ENCODE measurements around the gene QRICH1. TPM values are rescaled to one million over a fixed set of nuclear protein-coding genes. Genes with fewer than 3 reads are reported as not detected.
A peak's percentile ranks its signal among the peaks of the same experiment; 100 is the strongest.

The QRICH1 gene
- total RNA-seq, 1 experiment from 2014 or later: 123 TPM

DNA sequence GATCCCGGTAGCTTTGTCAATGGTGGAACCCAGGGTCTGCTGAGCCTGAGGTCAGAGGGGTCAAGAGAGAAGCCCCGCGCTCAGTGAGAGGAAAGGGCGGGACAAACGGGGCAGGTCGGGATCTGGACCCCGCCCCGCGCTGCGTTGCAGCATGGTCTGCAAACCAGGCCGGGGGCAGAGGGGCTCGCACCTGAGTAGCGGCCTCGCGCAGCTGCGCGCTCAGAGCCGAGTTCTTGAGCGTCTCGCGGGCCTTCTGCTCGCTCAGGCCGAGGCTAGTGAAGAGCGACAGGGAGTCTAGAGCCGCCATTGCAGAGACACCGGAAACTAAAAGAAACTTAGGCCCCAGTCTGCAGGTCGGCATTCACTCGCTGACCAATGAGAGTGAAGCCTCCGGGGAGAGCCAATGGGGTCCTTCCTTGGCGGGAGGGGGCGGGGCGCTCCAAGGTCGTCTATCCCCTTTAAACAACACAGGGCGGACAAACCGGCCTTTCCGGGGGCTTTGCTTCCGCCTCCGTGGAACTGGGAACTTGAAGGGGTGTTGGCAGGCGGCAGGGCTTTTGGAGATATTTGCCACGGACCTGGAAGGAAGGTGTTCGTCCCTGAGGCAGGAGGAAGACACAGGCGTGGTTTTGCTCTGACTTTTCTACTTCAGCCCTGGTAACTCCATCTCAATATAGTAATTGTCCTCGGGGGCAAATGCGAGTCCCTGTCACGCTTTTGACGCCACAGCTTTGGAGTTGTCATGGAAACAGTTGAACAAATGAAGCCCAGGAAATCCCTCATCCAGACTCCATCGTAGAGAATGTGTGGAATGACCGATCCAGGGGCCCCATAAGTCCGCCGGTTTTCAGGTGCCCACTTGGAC, 10.8 kb upstream of the QRICH1 start, which contains the start of gene QARS1 (continued):
- TF ChIP-seq, protein P1, sequence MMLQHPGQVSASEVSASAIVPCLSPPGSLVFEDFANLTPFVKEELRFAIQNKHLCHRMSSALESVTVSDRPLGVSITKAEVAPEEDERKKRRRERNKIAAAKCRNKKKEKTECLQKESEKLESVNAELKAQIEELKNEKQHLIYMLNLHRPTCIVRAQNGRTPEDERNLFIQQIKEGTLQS (CRISPR knock-in tag; conservative IDR thresholded peaks at IDR 0.05): no peak
- TF ChIP-seq TCF7 (CRISPR knock-in tag; IDR thresholded peaks at IDR 0.05; ENCODE audit: low read depth): no peak
- TF ChIP-seq FOXJ3 (CRISPR knock-in tag; IDR thresholded peaks at IDR 0.05; ENCODE audit: borderline replicate concordance): no peak
- TF ChIP-seq NFE2L1 (CRISPR knock-in tag; IDR thresholded peaks at IDR 0.05): no peak
- no peak for TF ChIP-seq JUN (CRISPR knock-in tag; IDR thresholded peaks at IDR 0.05)
- TF ChIP-seq, protein P2, sequence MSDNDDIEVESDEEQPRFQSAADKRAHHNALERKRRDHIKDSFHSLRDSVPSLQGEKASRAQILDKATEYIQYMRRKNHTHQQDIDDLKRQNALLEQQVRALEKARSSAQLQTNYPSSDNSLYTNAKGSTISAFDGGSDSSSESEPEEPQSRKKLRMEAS (CRISPR knock-in tag; IDR thresholded peaks at IDR 0.05): peak; percentile 67; the same call in 1 of the 2 replicates
- TF ChIP-seq CREB1 (CRISPR knock-in tag; IDR thresholded peaks at IDR 0.05): no peak
- TF ChIP-seq, protein P3, sequence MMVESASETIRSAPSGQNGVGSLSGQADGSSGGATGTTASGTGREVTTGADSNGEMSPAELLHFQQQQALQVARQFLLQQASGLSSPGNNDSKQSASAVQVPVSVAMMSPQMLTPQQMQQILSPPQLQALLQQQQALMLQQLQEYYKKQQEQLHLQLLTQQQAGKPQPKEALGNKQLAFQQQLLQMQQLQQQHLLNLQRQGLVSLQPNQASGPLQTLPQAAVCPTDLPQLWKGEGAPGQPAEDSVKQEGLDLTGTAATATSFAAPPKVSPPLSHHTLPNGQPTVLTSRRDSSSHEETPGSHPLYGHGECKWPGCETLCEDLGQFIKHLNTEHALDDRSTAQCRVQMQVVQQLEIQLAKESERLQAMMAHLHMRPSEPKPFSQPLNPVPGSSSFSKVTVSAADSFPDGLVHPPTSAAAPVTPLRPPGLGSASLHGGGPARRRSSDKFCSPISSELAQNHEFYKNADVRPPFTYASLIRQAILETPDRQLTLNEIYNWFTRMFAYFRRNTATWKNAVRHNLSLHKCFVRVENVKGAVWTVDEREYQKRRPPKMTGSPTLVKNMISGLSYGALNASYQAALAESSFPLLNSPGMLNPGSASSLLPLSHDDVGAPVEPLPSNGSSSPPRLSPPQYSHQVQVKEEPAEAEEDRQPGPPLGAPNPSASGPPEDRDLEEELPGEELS (CRISPR knock-in tag; IDR thresholded peaks at IDR 0.05): peak; percentile 80; the same call in 1 of the 2 replicates
- TF ChIP-seq, protein P4, sequence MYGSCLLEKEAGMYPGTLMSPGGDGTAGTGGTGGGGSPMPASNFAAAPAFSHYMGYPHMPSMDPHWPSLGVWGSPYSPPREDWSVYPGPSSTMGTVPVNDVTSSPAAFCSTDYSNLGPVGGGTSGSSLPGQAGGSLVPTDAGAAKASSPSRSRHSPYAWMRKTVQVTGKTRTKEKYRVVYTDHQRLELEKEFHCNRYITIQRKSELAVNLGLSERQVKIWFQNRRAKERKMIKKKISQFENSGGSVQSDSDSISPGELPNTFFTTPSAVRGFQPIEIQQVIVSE (CRISPR knock-in tag; IDR thresholded peaks at IDR 0.05; ENCODE audit: borderline replicate concordance): no peak
- TF ChIP-seq ESRRA (CRISPR knock-in tag; IDR thresholded peaks at IDR 0.05; ENCODE audit: borderline replicate concordance): peak; percentile 89; the same call in 1 of the 2 replicates
- TF ChIP-seq NR1H2 (CRISPR knock-in tag; IDR thresholded peaks at IDR 0.05): no peak
- TF ChIP-seq, protein P5, sequence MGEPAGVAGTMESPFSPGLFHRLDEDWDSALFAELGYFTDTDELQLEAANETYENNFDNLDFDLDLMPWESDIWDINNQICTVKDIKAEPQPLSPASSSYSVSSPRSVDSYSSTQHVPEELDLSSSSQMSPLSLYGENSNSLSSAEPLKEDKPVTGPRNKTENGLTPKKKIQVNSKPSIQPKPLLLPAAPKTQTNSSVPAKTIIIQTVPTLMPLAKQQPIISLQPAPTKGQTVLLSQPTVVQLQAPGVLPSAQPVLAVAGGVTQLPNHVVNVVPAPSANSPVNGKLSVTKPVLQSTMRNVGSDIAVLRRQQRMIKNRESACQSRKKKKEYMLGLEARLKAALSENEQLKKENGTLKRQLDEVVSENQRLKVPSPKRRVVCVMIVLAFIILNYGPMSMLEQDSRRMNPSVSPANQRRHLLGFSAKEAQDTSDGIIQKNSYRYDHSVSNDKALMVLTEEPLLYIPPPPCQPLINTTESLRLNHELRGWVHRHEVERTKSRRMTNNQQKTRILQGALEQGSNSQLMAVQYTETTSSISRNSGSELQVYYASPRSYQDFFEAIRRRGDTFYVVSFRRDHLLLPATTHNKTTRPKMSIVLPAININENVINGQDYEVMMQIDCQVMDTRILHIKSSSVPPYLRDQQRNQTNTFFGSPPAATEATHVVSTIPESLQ (CRISPR knock-in tag; IDR thresholded peaks at IDR 0.05): no peak
- TF ChIP-seq, protein P6, sequence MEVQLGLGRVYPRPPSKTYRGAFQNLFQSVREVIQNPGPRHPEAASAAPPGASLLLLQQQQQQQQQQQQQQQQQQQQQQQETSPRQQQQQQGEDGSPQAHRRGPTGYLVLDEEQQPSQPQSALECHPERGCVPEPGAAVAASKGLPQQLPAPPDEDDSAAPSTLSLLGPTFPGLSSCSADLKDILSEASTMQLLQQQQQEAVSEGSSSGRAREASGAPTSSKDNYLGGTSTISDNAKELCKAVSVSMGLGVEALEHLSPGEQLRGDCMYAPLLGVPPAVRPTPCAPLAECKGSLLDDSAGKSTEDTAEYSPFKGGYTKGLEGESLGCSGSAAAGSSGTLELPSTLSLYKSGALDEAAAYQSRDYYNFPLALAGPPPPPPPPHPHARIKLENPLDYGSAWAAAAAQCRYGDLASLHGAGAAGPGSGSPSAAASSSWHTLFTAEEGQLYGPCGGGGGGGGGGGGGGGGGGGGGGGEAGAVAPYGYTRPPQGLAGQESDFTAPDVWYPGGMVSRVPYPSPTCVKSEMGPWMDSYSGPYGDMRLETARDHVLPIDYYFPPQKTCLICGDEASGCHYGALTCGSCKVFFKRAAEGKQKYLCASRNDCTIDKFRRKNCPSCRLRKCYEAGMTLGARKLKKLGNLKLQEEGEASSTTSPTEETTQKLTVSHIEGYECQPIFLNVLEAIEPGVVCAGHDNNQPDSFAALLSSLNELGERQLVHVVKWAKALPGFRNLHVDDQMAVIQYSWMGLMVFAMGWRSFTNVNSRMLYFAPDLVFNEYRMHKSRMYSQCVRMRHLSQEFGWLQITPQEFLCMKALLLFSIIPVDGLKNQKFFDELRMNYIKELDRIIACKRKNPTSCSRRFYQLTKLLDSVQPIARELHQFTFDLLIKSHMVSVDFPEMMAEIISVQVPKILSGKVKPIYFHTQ (CRISPR knock-in tag; IDR thresholded peaks at IDR 0.05): no peak
- no peak for TF ChIP-seq CREM (CRISPR knock-in tag; IDR thresholded peaks at IDR 0.05)
- TF ChIP-seq, protein P7, sequence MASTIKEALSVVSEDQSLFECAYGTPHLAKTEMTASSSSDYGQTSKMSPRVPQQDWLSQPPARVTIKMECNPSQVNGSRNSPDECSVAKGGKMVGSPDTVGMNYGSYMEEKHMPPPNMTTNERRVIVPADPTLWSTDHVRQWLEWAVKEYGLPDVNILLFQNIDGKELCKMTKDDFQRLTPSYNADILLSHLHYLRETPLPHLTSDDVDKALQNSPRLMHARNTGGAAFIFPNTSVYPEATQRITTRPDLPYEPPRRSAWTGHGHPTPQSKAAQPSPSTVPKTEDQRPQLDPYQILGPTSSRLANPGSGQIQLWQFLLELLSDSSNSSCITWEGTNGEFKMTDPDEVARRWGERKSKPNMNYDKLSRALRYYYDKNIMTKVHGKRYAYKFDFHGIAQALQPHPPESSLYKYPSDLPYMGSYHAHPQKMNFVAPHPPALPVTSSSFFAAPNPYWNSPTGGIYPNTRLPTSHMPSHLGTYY (CRISPR knock-in tag; IDR thresholded peaks at IDR 0.05): no peak
- no peak for TF ChIP-seq SOX15 (CRISPR knock-in tag; IDR thresholded peaks at IDR 0.05)
- TF ChIP-seq, protein P8, sequence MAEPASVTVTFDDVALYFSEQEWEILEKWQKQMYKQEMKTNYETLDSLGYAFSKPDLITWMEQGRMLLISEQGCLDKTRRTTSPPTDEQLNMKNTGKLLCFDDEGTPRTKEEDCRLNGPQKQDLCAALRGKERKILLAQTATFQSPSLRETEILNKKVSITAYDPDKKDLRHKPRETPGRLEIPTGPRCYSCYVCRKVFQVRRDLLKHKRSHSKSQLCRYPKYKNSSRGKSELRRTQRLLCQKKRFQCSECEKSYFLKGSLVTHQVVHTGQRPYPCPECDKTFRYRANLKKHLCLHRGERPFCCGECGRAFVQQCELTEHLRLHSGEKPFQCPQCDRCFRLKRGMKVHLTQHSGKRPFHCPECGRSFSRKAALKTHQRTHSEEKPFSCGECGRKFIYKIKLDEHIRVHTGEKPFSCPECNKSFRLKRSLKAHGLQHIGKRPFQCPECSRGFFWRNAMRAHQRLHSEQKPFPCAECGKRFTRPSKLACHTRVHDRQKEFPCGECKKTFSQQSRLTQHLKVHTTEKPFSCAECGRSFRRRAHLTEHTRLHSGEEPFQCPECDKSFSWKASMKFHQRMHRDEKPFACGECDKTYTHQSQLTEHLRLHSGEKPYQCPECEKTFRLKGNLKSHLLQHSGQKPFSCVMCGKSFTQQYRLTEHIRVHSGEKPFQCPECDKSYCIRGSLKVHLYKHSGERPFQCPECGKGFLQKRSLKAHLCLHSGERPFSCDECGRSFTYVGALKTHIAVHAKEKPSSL (CRISPR knock-in tag; conservative IDR thresholded peaks at IDR 0.05): no peak
- TF ChIP-seq GTF2I (CRISPR knock-in tag; conservative IDR thresholded peaks at IDR 0.05): no peak
- TF ChIP-seq, protein P9, sequence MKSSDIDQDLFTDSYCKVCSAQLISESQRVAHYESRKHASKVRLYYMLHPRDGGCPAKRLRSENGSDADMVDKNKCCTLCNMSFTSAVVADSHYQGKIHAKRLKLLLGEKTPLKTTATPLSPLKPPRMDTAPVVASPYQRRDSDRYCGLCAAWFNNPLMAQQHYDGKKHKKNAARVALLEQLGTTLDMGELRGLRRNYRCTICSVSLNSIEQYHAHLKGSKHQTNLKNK (CRISPR knock-in tag; IDR thresholded peaks at IDR 0.05): no peak
- TF ChIP-seq, protein P10, sequence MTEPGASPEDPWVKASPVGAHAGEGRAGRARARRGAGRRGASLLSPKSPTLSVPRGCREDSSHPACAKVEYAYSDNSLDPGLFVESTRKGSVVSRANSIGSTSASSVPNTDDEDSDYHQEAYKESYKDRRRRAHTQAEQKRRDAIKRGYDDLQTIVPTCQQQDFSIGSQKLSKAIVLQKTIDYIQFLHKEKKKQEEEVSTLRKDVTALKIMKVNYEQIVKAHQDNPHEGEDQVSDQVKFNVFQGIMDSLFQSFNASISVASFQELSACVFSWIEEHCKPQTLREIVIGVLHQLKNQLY (CRISPR knock-in tag; IDR thresholded peaks at IDR 0.05): no peak
- TF ChIP-seq, protein P11, sequence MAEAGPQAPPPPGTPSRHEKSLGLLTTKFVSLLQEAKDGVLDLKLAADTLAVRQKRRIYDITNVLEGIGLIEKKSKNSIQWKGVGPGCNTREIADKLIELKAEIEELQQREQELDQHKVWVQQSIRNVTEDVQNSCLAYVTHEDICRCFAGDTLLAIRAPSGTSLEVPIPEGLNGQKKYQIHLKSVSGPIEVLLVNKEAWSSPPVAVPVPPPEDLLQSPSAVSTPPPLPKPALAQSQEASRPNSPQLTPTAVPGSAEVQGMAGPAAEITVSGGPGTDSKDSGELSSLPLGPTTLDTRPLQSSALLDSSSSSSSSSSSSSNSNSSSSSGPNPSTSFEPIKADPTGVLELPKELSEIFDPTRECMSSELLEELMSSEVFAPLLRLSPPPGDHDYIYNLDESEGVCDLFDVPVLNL (CRISPR knock-in tag; IDR thresholded peaks at IDR 0.05; ENCODE audit: borderline replicate concordance, low read depth): no peak
- TF ChIP-seq, protein P12, sequence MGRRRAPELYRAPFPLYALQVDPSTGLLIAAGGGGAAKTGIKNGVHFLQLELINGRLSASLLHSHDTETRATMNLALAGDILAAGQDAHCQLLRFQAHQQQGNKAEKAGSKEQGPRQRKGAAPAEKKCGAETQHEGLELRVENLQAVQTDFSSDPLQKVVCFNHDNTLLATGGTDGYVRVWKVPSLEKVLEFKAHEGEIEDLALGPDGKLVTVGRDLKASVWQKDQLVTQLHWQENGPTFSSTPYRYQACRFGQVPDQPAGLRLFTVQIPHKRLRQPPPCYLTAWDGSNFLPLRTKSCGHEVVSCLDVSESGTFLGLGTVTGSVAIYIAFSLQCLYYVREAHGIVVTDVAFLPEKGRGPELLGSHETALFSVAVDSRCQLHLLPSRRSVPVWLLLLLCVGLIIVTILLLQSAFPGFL (CRISPR knock-in tag; IDR thresholded peaks at IDR 0.05; ENCODE audit: borderline replicate concordance): no peak

All from WTC11 (cell line).